ENCODE measurements around the gene TOLLIP.

DNA sequence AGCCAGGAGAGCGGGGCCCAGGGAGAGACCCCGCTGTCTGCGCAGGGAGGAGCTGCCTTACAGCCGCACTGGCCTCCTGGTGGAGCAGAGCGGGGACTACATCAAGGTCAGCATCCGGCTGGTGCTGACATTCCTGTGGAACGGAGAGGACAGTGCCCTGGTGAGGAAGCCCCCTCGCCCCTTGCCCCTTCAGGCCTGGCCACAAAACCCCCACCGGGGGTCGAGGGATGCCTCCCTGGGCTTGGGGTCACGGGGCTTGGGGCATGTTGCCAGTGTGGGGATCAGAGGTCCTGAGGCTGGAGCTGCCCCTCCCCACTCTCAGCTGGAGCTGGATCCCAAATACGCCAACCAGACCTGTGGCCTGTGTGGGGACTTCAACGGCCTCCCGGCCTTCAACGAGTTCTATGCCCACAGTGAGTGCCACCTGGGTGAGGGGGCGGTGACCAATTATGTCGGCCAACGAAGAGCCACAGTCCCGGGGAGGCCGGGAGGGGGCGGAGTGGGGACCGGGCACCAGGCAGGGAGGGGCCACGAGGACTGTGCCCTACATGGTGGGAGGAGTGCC, 82.4 kb downstream of the TOLLIP start:
- TF ChIP-seq, protein P1, sequence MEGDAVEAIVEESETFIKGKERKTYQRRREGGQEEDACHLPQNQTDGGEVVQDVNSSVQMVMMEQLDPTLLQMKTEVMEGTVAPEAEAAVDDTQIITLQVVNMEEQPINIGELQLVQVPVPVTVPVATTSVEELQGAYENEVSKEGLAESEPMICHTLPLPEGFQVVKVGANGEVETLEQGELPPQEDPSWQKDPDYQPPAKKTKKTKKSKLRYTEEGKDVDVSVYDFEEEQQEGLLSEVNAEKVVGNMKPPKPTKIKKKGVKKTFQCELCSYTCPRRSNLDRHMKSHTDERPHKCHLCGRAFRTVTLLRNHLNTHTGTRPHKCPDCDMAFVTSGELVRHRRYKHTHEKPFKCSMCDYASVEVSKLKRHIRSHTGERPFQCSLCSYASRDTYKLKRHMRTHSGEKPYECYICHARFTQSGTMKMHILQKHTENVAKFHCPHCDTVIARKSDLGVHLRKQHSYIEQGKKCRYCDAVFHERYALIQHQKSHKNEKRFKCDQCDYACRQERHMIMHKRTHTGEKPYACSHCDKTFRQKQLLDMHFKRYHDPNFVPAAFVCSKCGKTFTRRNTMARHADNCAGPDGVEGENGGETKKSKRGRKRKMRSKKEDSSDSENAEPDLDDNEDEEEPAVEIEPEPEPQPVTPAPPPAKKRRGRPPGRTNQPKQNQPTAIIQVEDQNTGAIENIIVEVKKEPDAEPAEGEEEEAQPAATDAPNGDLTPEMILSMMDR (IDR thresholded peaks at IDR 0.05): peak in 1 of 6 experiments; percentile 20
- TF ChIP-seq POLR2AphosphoS5 (IDR thresholded peaks at IDR 0.05) (no peak), EP300 (IDR thresholded peaks at IDR 0.05) (no peak), POLR2A (IDR thresholded peaks at IDR 0.05) (no peak)
